ENCODE data around the gene CTLA4. TPM values are rescaled to one million over a fixed set of nuclear protein-coding genes. Genes with fewer than 3 reads are reported as not detected.

Gene CTLA4
- total RNA-seq, 1 donor from 2014 or later: not detected

DNA sequence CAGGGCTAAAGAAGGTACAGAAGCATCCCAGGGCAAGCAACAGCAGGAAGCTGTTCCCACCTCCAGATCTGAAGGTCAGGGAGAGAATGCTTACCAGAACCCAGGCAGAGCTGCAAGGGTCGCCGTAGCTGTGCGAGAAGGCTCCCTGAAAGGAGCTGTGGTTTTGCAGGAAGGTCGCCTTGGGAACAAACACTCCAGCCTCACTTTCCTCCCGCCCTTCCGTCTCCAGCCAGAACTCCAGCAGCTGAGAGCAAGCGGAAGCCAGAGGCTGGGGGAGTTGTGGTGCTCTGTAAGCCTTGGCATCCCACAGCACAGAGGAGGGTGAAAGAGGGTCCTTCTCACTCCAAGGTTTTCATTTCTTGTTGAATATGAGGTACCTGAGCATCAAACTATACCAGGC, 50.7 kb downstream of the CTLA4 start:
- Mint-ChIP-seq H3K36me3 (ENCODE audit: low read depth) (no peaks in the 10 kb centered on the region), H3K9me3 (ENCODE audit: low read depth) (no peaks in the 10 kb centered on the region), H3K27me3 (ENCODE audit: low read depth) (peaks cover 3% of the 10 kb centered on the region)

GRCh38 chr2:203918839-203919238, 51.3 kb downstream of the CTLA4 start:
- TF ChIP-seq, protein P1, sequence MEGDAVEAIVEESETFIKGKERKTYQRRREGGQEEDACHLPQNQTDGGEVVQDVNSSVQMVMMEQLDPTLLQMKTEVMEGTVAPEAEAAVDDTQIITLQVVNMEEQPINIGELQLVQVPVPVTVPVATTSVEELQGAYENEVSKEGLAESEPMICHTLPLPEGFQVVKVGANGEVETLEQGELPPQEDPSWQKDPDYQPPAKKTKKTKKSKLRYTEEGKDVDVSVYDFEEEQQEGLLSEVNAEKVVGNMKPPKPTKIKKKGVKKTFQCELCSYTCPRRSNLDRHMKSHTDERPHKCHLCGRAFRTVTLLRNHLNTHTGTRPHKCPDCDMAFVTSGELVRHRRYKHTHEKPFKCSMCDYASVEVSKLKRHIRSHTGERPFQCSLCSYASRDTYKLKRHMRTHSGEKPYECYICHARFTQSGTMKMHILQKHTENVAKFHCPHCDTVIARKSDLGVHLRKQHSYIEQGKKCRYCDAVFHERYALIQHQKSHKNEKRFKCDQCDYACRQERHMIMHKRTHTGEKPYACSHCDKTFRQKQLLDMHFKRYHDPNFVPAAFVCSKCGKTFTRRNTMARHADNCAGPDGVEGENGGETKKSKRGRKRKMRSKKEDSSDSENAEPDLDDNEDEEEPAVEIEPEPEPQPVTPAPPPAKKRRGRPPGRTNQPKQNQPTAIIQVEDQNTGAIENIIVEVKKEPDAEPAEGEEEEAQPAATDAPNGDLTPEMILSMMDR (IDR thresholded peaks at IDR 0.05): no peak
- H3K9me3 Mint-ChIP-seq (ENCODE audit: low read depth): no peaks in the 10 kb centered on the region
- H3K36me3 Mint-ChIP-seq (ENCODE audit: low read depth): no peaks in the 10 kb centered on the region
- peaks cover 14% of the 10 kb centered on the region for H3K4me1 Mint-ChIP-seq (ENCODE audit: low read depth)
- no peak overlapping the region for H3K4me3 Mint-ChIP-seq (ENCODE audit: unreplicated experiment)
- no peak for DNase-seq (ENCODE audit: low spot score)
- H3K27ac Mint-ChIP-seq (ENCODE audit: unreplicated experiment): no peak overlapping the region
- peaks cover 2% of the 10 kb centered on the region for H3K27me3 Mint-ChIP-seq (ENCODE audit: low read depth)

More for the DNA sequence above, 50.7 kb downstream of the CTLA4 start:
- no peak overlapping the region for H3K4me3 Mint-ChIP-seq (ENCODE audit: unreplicated experiment)
- DNase-seq (ENCODE audit: low spot score): no peak
- H3K27ac Mint-ChIP-seq (ENCODE audit: unreplicated experiment): no peak overlapping the region
- TF ChIP-seq, protein P1 (IDR thresholded peaks at IDR 0.05): no peak
- peaks cover 14% of the 10 kb centered on the region for H3K4me1 Mint-ChIP-seq (ENCODE audit: low read depth)

Other genes starting within 250 kb of the CTLA4 start
- gene CD28, start 161.1 kb upstream of the CTLA4 start, total RNA-seq: 0.05 TPM in 1 of 3 replicates, not detected in the others
- not detected in 3 replicates for gene ICOS, start 69.0 kb downstream of the CTLA4 start, total RNA-seq

Measured in chondrocyte (in vitro differentiated cells).